H1 (cell line): Measurements from ENCODE around the gene RPP14. TPM values are rescaled to one million over a fixed set of nuclear protein-coding genes. Genes with fewer than 3 reads are reported as not detected.

Source experiments
- CTCF ChIA-PET: fragments of 300-600 bp; sonication (Branson Sonifier 250); formaldehyde crosslinking; loops from one replicate; lab custom pipeline; 2021; ENCODE audit not compliant: partially characterized antibody; lab: Charles Lee
- POLR2A ChIA-PET: fragments of 300-600 bp; sonication (Branson Sonifier 250); formaldehyde crosslinking; loops from one replicate; lab custom pipeline; 2021; ENCODE audit warnings: inconsistent platforms; ENCODE audit not compliant: partially characterized antibody; lab: Charles Lee
- DNase-seq, 2 experiments: peaks; one replicate each; pipeline versions ENCODE4 v3.0.0 to v3.0.0-alpha.2; 2010 to 2022; ENCODE audit warnings: low spot score in 2 of 2, low read depth in 1 of 2, mixed read lengths in 1 of 2
- FAIRE-seq: peaks from 2 replicates; lab custom pipeline; 2011; peaks lifted over from hg19 to GRCh38; lab: Jason Lieb, UNC
- H2AFZ ChIP-seq: 2 replicates; pipeline ENCODE4 v1.8.1; 2012; ENCODE audit warnings: low read length, inconsistent platforms
- H2AK5ac ChIP-seq: 2 replicates; pipeline ENCODE4 v1.6.1; 2013; ENCODE audit warnings: low read depth, low read length
- H2BK120ac ChIP-seq: replicated peaks from 2 replicates; pipeline ENCODE3; 2013; ENCODE audit warnings: low read depth, low read length, inconsistent platforms
- H2BK12ac ChIP-seq: 2 replicates; pipeline ENCODE4 v1.6.1; 2013; ENCODE audit warnings: low read depth, low read length
- H2BK15ac ChIP-seq: 2 replicates; pipeline ENCODE4 v1.6.1; 2013; ENCODE audit warnings: low read length
- H2BK20ac ChIP-seq: 2 replicates; pipeline ENCODE4 v1.6.1; 2013; ENCODE audit warnings: low read length
- H2BK5ac ChIP-seq: 2 replicates; pipeline ENCODE4 v1.6.1; 2013; ENCODE audit warnings: low read depth, low read length
- H3K14ac ChIP-seq: 2 replicates; pipeline ENCODE4 v1.6.1; 2013; ENCODE audit warnings: inconsistent platforms; ENCODE audit not compliant: insufficient read length
- H3K18ac ChIP-seq: 2 replicates; pipeline ENCODE4 v1.6.1; 2013; ENCODE audit warnings: low read length; ENCODE audit errors: extremely low read depth
- H3K23ac ChIP-seq: 2 replicates; pipeline ENCODE4 v1.6.1; 2013; ENCODE audit warnings: inconsistent platforms; ENCODE audit not compliant: insufficient read length
- H3K23me2 ChIP-seq: 2 replicates; pipeline ENCODE4 v1.6.1; 2013; ENCODE audit warnings: low read depth, low read length
- H3K27ac ChIP-seq: 2 replicates; pipeline ENCODE4 v1.6.1; 2011; ENCODE audit warnings: low read depth, low read length, inconsistent platforms
- H3K27me3 ChIP-seq, 4 experiments: replicated peaks in 1 of 4; 1 replicate in 1 of 4; 2 replicates in 3 of 4; pipeline versions ENCODE4 v1.6.1 to v1.8.1; 2011 to 2013; ENCODE audit warnings: low read length in 3 of 4, mild to moderate bottlenecking in 3 of 4, inconsistent platforms in 2 of 4, mixed read lengths in 2 of 4, moderate library complexity in 1 of 4; ENCODE audit not compliant: control insufficient read depth in 3 of 4, insufficient read depth in 3 of 4; ENCODE audit errors: extremely low read depth in 1 of 4
- H3K36me3 ChIP-seq, 4 experiments: 2 replicates each; pipeline versions ENCODE4 v1.6.1 to v1.8.1; 2011 to 2013; ENCODE audit warnings: mild to moderate bottlenecking in 4 of 4, low read length in 3 of 4, moderate library complexity in 2 of 4, control low read depth in 1 of 4, inconsistent platforms in 1 of 4; ENCODE audit not compliant: insufficient read depth in 4 of 4, control insufficient read depth in 2 of 4
- H3K4ac ChIP-seq: replicated peaks from 2 replicates; pipeline ENCODE3; 2013; ENCODE audit warnings: low read length, low read depth, mixed read lengths, inconsistent platforms; ENCODE audit not compliant: insufficient read length
- H3K4me1 ChIP-seq, 4 experiments: replicated peaks in 1 of 4; 1 replicate in 1 of 4; 2 replicates in 3 of 4; pipeline versions ENCODE4 v1.6.1 to v1.8.1; 2011 to 2013; ENCODE audit warnings: low read length in 3 of 4, inconsistent platforms in 2 of 4, mixed read lengths in 1 of 4; ENCODE audit not compliant: insufficient read depth in 4 of 4, control insufficient read depth in 3 of 4
- H3K4me2 ChIP-seq, 2 experiments: 2 replicates each; pipeline versions ENCODE4 v1.6.1 to v1.8.1; 2011 to 2013; ENCODE audit warnings: low read depth in 2 of 2, low read length in 2 of 2, control low read depth in 1 of 2, inconsistent platforms in 1 of 2, mild to moderate bottlenecking in 1 of 2; ENCODE audit not compliant: insufficient read depth in 1 of 2
- H3K4me3 ChIP-seq, 4 experiments: fragments of 200-600, 300-600 bp in 1 of 4; sonication (generic), shearing (Covaris generic), sonication (Bioruptor Twin) in 1 of 4; 2 replicates each; pipeline versions ENCODE4 v1.5.1 to v1.8.1; 2011 to 2016; ENCODE audit warnings: low read length in 4 of 4, low read depth in 3 of 4, control low read depth in 2 of 4, inconsistent platforms in 2 of 4, mild to moderate bottlenecking in 2 of 4, mixed read lengths in 1 of 4, moderate library complexity in 1 of 4; ENCODE audit not compliant: insufficient read depth in 2 of 4; ENCODE audit errors: extremely low read depth in 1 of 4
- H3K56ac ChIP-seq: replicated peaks from 2 replicates; pipeline ENCODE3; 2013; ENCODE audit warnings: low read depth, mild to moderate bottlenecking, mixed read lengths, low read length, inconsistent platforms; ENCODE audit not compliant: insufficient read length
- H3K79me1 ChIP-seq: 2 replicates; pipeline ENCODE4 v1.6.1; 2013; ENCODE audit warnings: low read depth, low read length, control low read depth
- H3K79me2 ChIP-seq, 2 experiments: 2 replicates each; pipeline versions ENCODE4 v1.6.1 to v1.8.1; 2012 to 2013; ENCODE audit warnings: low read length in 2 of 2, mild to moderate bottlenecking in 2 of 2, inconsistent platforms in 1 of 2; ENCODE audit not compliant: insufficient read depth in 2 of 2, control insufficient read depth in 1 of 2
- H3K9ac ChIP-seq, 4 experiments: replicated peaks in 1 of 4; 1 replicate in 1 of 4; 2 replicates in 3 of 4; pipeline versions ENCODE4 v1.6.1 to v1.8.1; 2011 to 2013; ENCODE audit warnings: low read depth in 3 of 4, low read length in 3 of 4, control low read depth in 2 of 4, mild to moderate bottlenecking in 2 of 4, moderate library complexity in 2 of 4, inconsistent platforms in 1 of 4; ENCODE audit errors: extremely low read depth in 1 of 4
- H3K9me3 ChIP-seq, 2 experiments: 2 replicates each; pipeline versions ENCODE4 v1.6.1 to v1.8.1; 2012 to 2013; ENCODE audit warnings: mild to moderate bottlenecking in 2 of 2, moderate library complexity in 2 of 2, control low read depth in 1 of 2, inconsistent platforms in 1 of 2, low read depth in 1 of 2, low read length in 1 of 2, mixed read lengths in 1 of 2; ENCODE audit not compliant: insufficient read depth in 2 of 2
- H4K20me1 ChIP-seq, 2 experiments: replicated peaks in 1 of 2; 2 replicates each; pipeline versions ENCODE3 to v1.8.1; 2011 to 2013; ENCODE audit warnings: inconsistent platforms in 2 of 2, low read length in 2 of 2, mild to moderate bottlenecking in 1 of 2; ENCODE audit not compliant: insufficient read depth in 2 of 2, control insufficient read depth in 1 of 2
- H4K5ac ChIP-seq: 2 replicates; pipeline ENCODE4 v1.6.1; 2013; ENCODE audit warnings: low read length, low read depth, mixed read lengths, inconsistent platforms; ENCODE audit not compliant: insufficient read length
- H4K8ac ChIP-seq: 2 replicates; pipeline ENCODE4 v1.8.0; 2013; ENCODE audit warnings: mild to moderate bottlenecking, moderate library complexity, low read length, inconsistent platforms; ENCODE audit not compliant: insufficient read depth; ENCODE audit errors: extremely low read depth
- H4K91ac ChIP-seq: replicated peaks from 2 replicates; pipeline ENCODE3; 2013; ENCODE audit warnings: low read length, mixed read lengths, inconsistent platforms; ENCODE audit not compliant: insufficient read length
- ATF3 ChIP-seq: IDR thresholded peaks from 2 replicates; pipeline ENCODE4 v1.6.1; 2011; ENCODE audit warnings: low read depth, mild to moderate bottlenecking, low read length; ENCODE audit not compliant: insufficient read depth
- BRCA1 ChIP-seq: IDR thresholded peaks from 2 replicates; pipeline ENCODE4 v1.6.1; 2012; ENCODE audit warnings: low read depth, low read length, improper control_type of control experiment
- CTBP2 ChIP-seq: IDR thresholded peaks from 2 replicates; pipeline ENCODE4 v1.7.0; 2011; ENCODE audit warnings: borderline replicate concordance, mild to moderate bottlenecking, moderate library complexity, mixed read lengths, low read length; ENCODE audit not compliant: insufficient read depth, insufficient read length
- EGR1 ChIP-seq: IDR thresholded peaks from 2 replicates; pipeline ENCODE4 v1.6.1; 2011; ENCODE audit warnings: low read depth, low read length, borderline replicate concordance
- EP300 ChIP-seq, 2 experiments: IDR thresholded peaks; 1 replicate in 1 of 2; 2 replicates in 1 of 2; pipeline ENCODE4 v1.6.1; 2011 to 2012; ENCODE audit warnings: low read depth in 2 of 2, low read length in 2 of 2, mild to moderate bottlenecking in 2 of 2, borderline replicate concordance in 1 of 2, inconsistent platforms in 1 of 2, moderate library complexity in 1 of 2
- JUN ChIP-seq: IDR thresholded peaks from 2 replicates; pipeline ENCODE4 v1.6.1; 2011; ENCODE audit warnings: low read depth, mild to moderate bottlenecking, improper control_type of control experiment, low read length
- KDM5A ChIP-seq: fragments of 200-600 bp; IDR thresholded peaks from 2 replicates; pipeline ENCODE4 v1.7.1; 2012; ENCODE audit warnings: mild to moderate bottlenecking, low read length, inconsistent platforms, mixed read lengths
- NANOG ChIP-seq: IDR thresholded peaks from 2 replicates; pipeline ENCODE4 v1.6.1; 2011; ENCODE audit warnings: low read length, low read depth, mild to moderate bottlenecking, inconsistent platforms; ENCODE audit not compliant: insufficient read depth, poor library complexity, severe bottlenecking
- NRF1 ChIP-seq: IDR thresholded peaks from 2 replicates; pipeline ENCODE4 v1.6.1; 2011; ENCODE audit warnings: mild to moderate bottlenecking, low read depth, low read length, improper control_type of control experiment
- SP2 ChIP-seq: IDR thresholded peaks from 2 replicates; pipeline ENCODE4 v1.6.1; 2012; ENCODE audit warnings: mild to moderate bottlenecking, low read length, inconsistent platforms
- SP4 ChIP-seq: IDR thresholded peaks from 2 replicates; pipeline ENCODE4 v1.6.1; 2012; ENCODE audit warnings: low read length, inconsistent platforms
- WGBS, 2 experiments: shearing (Covaris generic) in 1 of 2; methylation state at CpG; one replicate each; pipeline versions ENCODE4 v1.1.6 to v1.1.7; 2013 to 2015; ENCODE audit warnings: low lambda C conversion rate in 2 of 2, mixed read lengths in 2 of 2, inconsistent platforms in 1 of 2, low coverage in 1 of 2, missing lambda C conversion rate in 1 of 2; ENCODE audit not compliant: insufficient replicate concordance in 2 of 2, insufficient coverage in 1 of 2, insufficient read length in 1 of 2; ENCODE audit errors: extremely low coverage in 1 of 2, missing lambda C conversion rate in 1 of 2; 5-methylcytosine and 5-hydroxymethylcytosine counted together
- polyA plus RNA-seq, 7 experiments: library from polyadenylated mRNA; depleted of rRNA in 3 of 7; stranded (reverse) in 5 of 7; unstranded in 2 of 7; fragments of >200 nt in 5 of 7; fragments of 200-250 nt in 2 of 7; gene quantifications; 1 replicate in 5 of 7; 2 replicates in 1 of 7; 4 replicates in 1 of 7; pipeline versions ENCODE4 v1.2.1 to v1.2.3, GENCODE V29; 2011 to 2013; ENCODE audit warnings: missing spikeins in 2 of 7, mixed read lengths in 2 of 7
- total RNA-seq: library from RNA; stranded (reverse); fragmentation: NEBNext Ultra II Directional; extraction: Animal tissue kit (Norgen Biotek cat#: 25700); gene quantifications from 2 replicates; pipeline ENCODE4 v1.2.1, GENCODE V29; 2021

RPP14 gene
- total and polyA plus RNA-seq, 2 of the 8 experiments (the other 6 are each of a cell fraction or from before 2014, with no cell fraction given), result 11.7 to 23.4 TPM

- FAIRE-seq (no peak), DNase-seq (no peak)
- Histone ChIP-seq H4K91ac (no peak overlapping the region), H2BK120ac (no peak overlapping the region), H3K4me1 (no peaks in the 10 kb centered on the region), H2BK15ac (no peak overlapping the region), H3K27ac (no peak overlapping the region), H4K20me1 (no peaks in the 10 kb centered on the region), H3K79me2 (no peaks in the 10 kb centered on the region), H3K14ac (no peak overlapping the region), H3K9me3 (no peaks in the 10 kb centered on the region), H3K4ac (no peak overlapping the region), H2BK12ac (no peak overlapping the region), H3K23ac (no peak overlapping the region), H3K56ac (no peak overlapping the region), H2BK20ac (no peak overlapping the region), H3K4me2 (no peak overlapping the region), H4K5ac (no peak overlapping the region), H3K9ac (no peak overlapping the region), H3K4me3 (no peak overlapping the region), H2BK5ac (no peak overlapping the region), H3K36me3 (no peaks in the 10 kb centered on the region), H2AFZ (no peak overlapping the region), H4K8ac (no peak overlapping the region), H2AK5ac (no peak overlapping the region), H3K18ac (no peak overlapping the region), H3K27me3 (no peaks in the 10 kb centered on the region; a peak in 1 of 7 replicates), H3K79me1 (no peaks in the 10 kb centered on the region), H3K23me2 (no peaks in the 10 kb centered on the region; the same call in 1 of the 2 replicates)
- ChIA-PET POLR2A (interaction anchor here (1.8 kb wide), 1 partner anchor 9 kb away, joined by 6 read pairs; no protein-coding TSS in a partner anchor), CTCF (no interaction called here)
- WGBS, 2 experiments, result 87 to 100% methylated on average over 1 to 4 of the region's 4 CpGs
- TF ChIP-seq KDM5A, result no peak
- TF ChIP-seq CTBP2, result no peak
- no peak for TF ChIP-seq NANOG
- TF ChIP-seq EGR1, result no peak
- no peak for TF ChIP-seq EP300 (IDR thresholded peaks at IDR 0.05; ENCODE audit: borderline replicate concordance in 1 of 2, low read depth in 2 of 2, low read length in 2 of 2)
- no peak for TF ChIP-seq JUN
- TF ChIP-seq SP4, result no peak
- no peak for TF ChIP-seq BRCA1
- TF ChIP-seq ATF3, result no peak
- no peak for TF ChIP-seq SP2
- TF ChIP-seq NRF1, result no peak
These were observed 39.4 kb downstream of the RPP14 start for GRCh38 chr3:58345457-58345856.
